Stimulated activated naive CD8-positive, alpha-beta T cell treated with anti-CD3 and anti-CD28 coated beads, Interleukin-15, amount 100 ng/mL, for 72 hours (primary cell): ENCODE data around the gene FAM83G.
A peak's percentile ranks its signal among the peaks of the same experiment; 100 is the strongest.

ENCODE experiments used
- ATAC-seq: fragments of 150-1000 bp; cut with Tn5 transposase; 2 replicates; pipeline ENCODE4 v1.10.0; 2021; ENCODE audit warnings: mild to moderate bottlenecking, moderate library complexity
- DNase-seq, 2 donors: peaks; one replicate each; pipeline ENCODE4 v3.0.0; 2021 to 2022
- H3K27ac Mint-ChIP-seq, 2 donors: one replicate each; pipeline ENCODE4 v1.8.0; 2022; ENCODE audit warnings: mild to moderate bottlenecking in 2 of 2, mixed read lengths in 2 of 2, moderate library complexity in 2 of 2
- H3K27me3 Mint-ChIP-seq: one replicate; pipeline ENCODE4 v1.8.0; 2022; ENCODE audit warnings: mixed read lengths
- H3K4me1 Mint-ChIP-seq: one replicate; pipeline ENCODE4 v1.8.0; 2022; ENCODE audit warnings: mild to moderate bottlenecking, mixed read lengths
- H3K4me3 Mint-ChIP-seq, 2 donors: one replicate each; pipeline ENCODE4 v1.8.0; 2022; ENCODE audit warnings: mild to moderate bottlenecking in 2 of 2, mixed read lengths in 2 of 2, moderate library complexity in 1 of 2
- H3K9me3 Mint-ChIP-seq, 2 donors: one replicate each; pipeline ENCODE4 v1.8.0; 2022; ENCODE audit warnings: mixed read lengths in 2 of 2

Gene FAM83G

GRCh38 chr17:18921912-18922451 lies 82.6 kb downstream of the FAM83G start:
- Mint-ChIP-seq H3K27ac (peak overlapping the region; percentile 7 to 75), H3K4me3 (peak overlapping the region; percentile 62 to 65), H3K9me3 (no peaks in the 10 kb centered on the region), H3K4me1 (peaks cover 69% of the 10 kb centered on the region), H3K27me3 (no peaks in the 10 kb centered on the region)
- DNase-seq (peak in 1 of 2 donors; percentile 34), ATAC-seq (peak; percentile 82)

GRCh38 chr17:18921485-18921884 lies 83.1 kb downstream of the FAM83G start:
- Mint-ChIP-seq H3K9me3 (no peaks in the 10 kb centered on the region), H3K4me1 (peaks cover 74% of the 10 kb centered on the region), H3K4me3 (peak overlapping the region; percentile 62 to 65), H3K27me3 (no peaks in the 10 kb centered on the region), H3K27ac (peak overlapping the region in 1 of 2 donors; percentile 75)
- ATAC-seq: no peak
- no peak for DNase-seq

DNA sequence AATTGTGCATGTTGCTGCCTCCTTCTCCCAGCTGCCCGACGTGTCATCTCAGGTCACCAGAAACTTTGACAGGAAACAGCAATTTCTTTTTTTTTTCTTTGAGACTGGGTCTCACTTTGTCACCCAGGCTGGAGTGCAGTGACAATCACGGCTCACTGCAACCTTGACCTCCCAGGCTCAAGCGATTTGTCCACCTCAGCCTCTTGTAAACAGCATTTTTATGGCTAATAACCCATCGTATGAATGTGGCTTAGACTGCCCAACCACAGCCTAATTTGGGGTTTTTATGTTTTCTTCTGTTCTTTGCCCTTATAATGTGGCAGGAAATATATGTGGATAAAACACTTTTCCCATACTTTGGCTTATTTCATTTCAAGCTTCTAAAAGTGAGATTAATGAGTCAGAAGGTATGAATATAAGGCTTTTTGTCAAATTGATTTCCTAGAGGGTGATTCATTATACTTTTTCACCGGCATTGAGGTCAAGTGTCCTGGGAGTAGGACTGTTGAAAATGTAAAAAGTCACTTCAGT lies 83.6 kb downstream of the FAM83G start:
- no peak overlapping the region for H3K27ac Mint-ChIP-seq
- H3K27me3 Mint-ChIP-seq: no peaks in the 10 kb centered on the region
- peak overlapping the region; percentile 62 to 65 for H3K4me3 Mint-ChIP-seq
- H3K4me1 Mint-ChIP-seq: peaks cover 75% of the 10 kb centered on the region
- ATAC-seq (peak; percentile 48), DNase-seq (no peak)
- H3K9me3 Mint-ChIP-seq: no peaks in the 10 kb centered on the region

- H3K27ac Mint-ChIP-seq: no peak overlapping the region
- ATAC-seq: no peak
- H3K4me3 Mint-ChIP-seq: peak overlapping the region in 1 of 2 donors; percentile 6
- no peaks in the 10 kb centered on the region for H3K9me3 Mint-ChIP-seq
- DNase-seq: no peak
- peaks cover 67% of the 10 kb centered on the region for H3K4me1 Mint-ChIP-seq
- H3K27me3 Mint-ChIP-seq: no peaks in the 10 kb centered on the region
Measured at GRCh38 chr17:18919963-18920362, 84.6 kb downstream of the FAM83G start.
